ENCODE measurements around the gene VCP. TPM values are rescaled to one million over a fixed set of nuclear protein-coding genes. Genes with fewer than 3 reads are reported as not detected.
A peak's percentile ranks its signal among the peaks of the same experiment; 100 is the strongest.

Gene VCP
- total and polyA plus RNA-seq, 9 of the 15 experiments (the other 6 are each of a cell fraction or from before 2014, with no cell fraction given): 7.1 to 257 (median 199) TPM

GRCh38 chr9:35096035-35096849 lies 23.8 kb upstream of the VCP start, which contains the start of gene PIGO (continued):
- TF ChIP-seq, protein P1, sequence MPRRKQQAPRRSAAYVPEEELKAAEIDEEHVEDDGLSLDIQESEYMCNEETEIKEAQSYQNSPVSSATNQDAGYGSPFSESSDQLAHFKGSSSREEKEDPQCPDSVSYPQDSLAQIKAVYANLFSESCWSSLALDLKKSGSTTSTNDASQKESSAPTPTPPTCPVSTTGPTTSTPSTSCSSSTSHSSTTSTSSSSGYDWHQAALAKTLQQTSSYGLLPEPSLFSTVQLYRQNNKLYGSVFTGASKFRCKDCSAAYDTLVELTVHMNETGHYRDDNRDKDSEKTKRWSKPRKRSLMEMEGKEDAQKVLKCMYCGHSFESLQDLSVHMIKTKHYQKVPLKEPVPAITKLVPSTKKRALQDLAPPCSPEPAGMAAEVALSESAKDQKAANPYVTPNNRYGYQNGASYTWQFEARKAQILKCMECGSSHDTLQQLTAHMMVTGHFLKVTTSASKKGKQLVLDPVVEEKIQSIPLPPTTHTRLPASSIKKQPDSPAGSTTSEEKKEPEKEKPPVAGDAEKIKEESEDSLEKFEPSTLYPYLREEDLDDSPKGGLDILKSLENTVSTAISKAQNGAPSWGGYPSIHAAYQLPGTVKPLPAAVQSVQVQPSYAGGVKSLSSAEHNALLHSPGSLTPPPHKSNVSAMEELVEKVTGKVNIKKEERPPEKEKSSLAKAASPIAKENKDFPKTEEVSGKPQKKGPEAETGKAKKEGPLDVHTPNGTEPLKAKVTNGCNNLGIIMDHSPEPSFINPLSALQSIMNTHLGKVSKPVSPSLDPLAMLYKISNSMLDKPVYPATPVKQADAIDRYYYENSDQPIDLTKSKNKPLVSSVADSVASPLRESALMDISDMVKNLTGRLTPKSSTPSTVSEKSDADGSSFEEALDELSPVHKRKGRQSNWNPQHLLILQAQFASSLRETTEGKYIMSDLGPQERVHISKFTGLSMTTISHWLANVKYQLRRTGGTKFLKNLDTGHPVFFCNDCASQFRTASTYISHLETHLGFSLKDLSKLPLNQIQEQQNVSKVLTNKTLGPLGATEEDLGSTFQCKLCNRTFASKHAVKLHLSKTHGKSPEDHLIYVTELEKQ (CRISPR knock-in tag; IDR thresholded peaks at IDR 0.05): no peak
- no peak for TF ChIP-seq ZNF23 (CRISPR knock-in tag; IDR thresholded peaks at IDR 0.05)
- no peak for TF ChIP-seq CUX1 (CRISPR knock-in tag; IDR thresholded peaks at IDR 0.05)
- TF ChIP-seq, protein P2, sequence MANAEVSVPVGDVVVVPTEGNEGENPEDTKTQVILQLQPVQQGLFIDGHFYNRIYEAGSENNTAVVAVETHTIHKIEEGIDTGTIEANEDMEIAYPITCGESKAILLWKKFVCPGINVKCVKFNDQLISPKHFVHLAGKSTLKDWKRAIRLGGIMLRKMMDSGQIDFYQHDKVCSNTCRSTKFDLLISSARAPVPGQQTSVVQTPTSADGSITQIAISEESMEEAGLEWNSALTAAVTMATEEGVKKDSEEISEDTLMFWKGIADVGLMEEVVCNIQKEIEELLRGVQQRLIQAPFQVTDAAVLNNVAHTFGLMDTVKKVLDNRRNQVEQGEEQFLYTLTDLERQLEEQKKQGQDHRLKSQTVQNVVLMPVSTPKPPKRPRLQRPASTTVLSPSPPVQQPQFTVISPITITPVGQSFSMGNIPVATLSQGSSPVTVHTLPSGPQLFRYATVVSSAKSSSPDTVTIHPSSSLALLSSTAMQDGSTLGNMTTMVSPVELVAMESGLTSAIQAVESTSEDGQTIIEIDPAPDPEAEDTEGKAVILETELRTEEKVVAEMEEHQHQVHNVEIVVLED (CRISPR knock-in tag; IDR thresholded peaks at IDR 0.05): peak; percentile 71
- TF ChIP-seq EP400 (IDR thresholded peaks at IDR 0.05): peak; percentile 96
- peak; percentile 16; the same call in 1 of the 2 replicates for TF ChIP-seq TEAD4 (IDR thresholded peaks at IDR 0.05; ENCODE audit: low read length)
- no peak for TF ChIP-seq TEAD4 (CRISPR knock-in tag; IDR thresholded peaks at IDR 0.05; ENCODE audit: borderline replicate concordance)
- no peak for TF ChIP-seq CBX8 (IDR thresholded peaks at IDR 0.05; ENCODE audit: borderline replicate concordance, extremely low read depth, low read depth, low read length, poor library complexity, severe bottlenecking)
- TF ChIP-seq RBM14 (IDR thresholded peaks at IDR 0.05; ENCODE audit: borderline replicate concordance, insufficient read depth, low read depth, low read length): no peak
- peak; percentile 63 for TF ChIP-seq ZEB2 (IDR thresholded peaks at IDR 0.05)
- peak; percentile 79 for TF ChIP-seq ETV5 (CRISPR knock-in tag; IDR thresholded peaks at IDR 0.05; ENCODE audit: low read depth)
- TF ChIP-seq RFX7 (CRISPR knock-in tag; IDR thresholded peaks at IDR 0.05): no peak
- TF ChIP-seq CC2D1A (IDR thresholded peaks at IDR 0.05): peak; percentile 22; the same call in 1 of the 2 replicates
- TF ChIP-seq, protein P3, sequence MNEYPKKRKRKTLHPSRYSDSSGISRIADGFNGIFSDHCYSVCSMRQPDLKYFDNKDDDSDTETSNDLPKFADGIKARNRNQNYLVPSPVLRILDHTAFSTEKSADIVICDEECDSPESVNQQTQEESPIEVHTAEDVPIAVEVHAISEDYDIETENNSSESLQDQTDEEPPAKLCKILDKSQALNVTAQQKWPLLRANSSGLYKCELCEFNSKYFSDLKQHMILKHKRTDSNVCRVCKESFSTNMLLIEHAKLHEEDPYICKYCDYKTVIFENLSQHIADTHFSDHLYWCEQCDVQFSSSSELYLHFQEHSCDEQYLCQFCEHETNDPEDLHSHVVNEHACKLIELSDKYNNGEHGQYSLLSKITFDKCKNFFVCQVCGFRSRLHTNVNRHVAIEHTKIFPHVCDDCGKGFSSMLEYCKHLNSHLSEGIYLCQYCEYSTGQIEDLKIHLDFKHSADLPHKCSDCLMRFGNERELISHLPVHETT (CRISPR knock-in tag; conservative IDR thresholded peaks at IDR 0.05 in 1 of 2, IDR thresholded peaks at IDR 0.05 in 1 of 2): peak in 1 of 2 experiments; percentile 14; a peak in 1 of 4 replicates

All from K562 (cell line).